CD4-positive, alpha-beta memory T cell (primary cell): ENCODE results near the gene SORCS2. TPM values are rescaled to one million over a fixed set of nuclear protein-coding genes. Genes with fewer than 3 reads are reported as not detected.

Experiments
- CTCF ChIA-PET: fragments of 350-600 bp; sonication (Branson Sonifier 250); formaldehyde crosslinking; loops from one replicate; lab custom pipeline; 2021; ENCODE audit warnings: inconsistent platforms; ENCODE audit not compliant: partially characterized antibody; lab: Charles Lee
- POLR2A ChIA-PET: fragments of 350-600 bp; sonication (Branson Sonifier 250); formaldehyde crosslinking; loops from one replicate; lab custom pipeline; 2021; ENCODE audit not compliant: partially characterized antibody; lab: Charles Lee
- DNase-seq, 5 donors: peaks; one replicate each; pipeline versions ENCODE4 v3.0.0 to v3.0.0-alpha.2; 2020 to 2022; ENCODE audit warnings: mixed read lengths in 1 of 5
- H3K27ac ChIP-seq: one replicate; pipeline ENCODE4 v1.7.0; 2013; ENCODE audit warnings: low read depth, low read length
- H3K27me3 ChIP-seq: 2 replicates; pipeline ENCODE4 v1.7.0; 2013; ENCODE audit warnings: mild to moderate bottlenecking, low read length, moderate library complexity; ENCODE audit not compliant: insufficient read depth
- H3K36me3 ChIP-seq: 2 replicates; pipeline ENCODE4 v1.7.0; 2013; ENCODE audit warnings: mild to moderate bottlenecking, low read length, moderate library complexity; ENCODE audit not compliant: insufficient read depth
- H3K4me1 ChIP-seq: 2 replicates; pipeline ENCODE4 v1.7.0; 2013; ENCODE audit warnings: mild to moderate bottlenecking, low read length, moderate library complexity; ENCODE audit not compliant: insufficient read depth
- H3K4me3 ChIP-seq, 2 donors: one replicate each; pipeline ENCODE4 v1.7.0; 2013; ENCODE audit warnings: low read length in 2 of 2, mild to moderate bottlenecking in 1 of 2
- H3K9me3 ChIP-seq, 2 donors: one replicate each; pipeline ENCODE4 v1.7.0; 2013; ENCODE audit warnings: low read length in 2 of 2, control low read depth in 1 of 2; ENCODE audit not compliant: control insufficient read depth in 1 of 2
- H3K27ac Mint-ChIP-seq, 7 donors: one replicate each; pipeline ENCODE4 v1.8.0; 2020 to 2021; ENCODE audit warnings: mixed read lengths in 7 of 7, mild to moderate bottlenecking in 6 of 7, inconsistent platforms in 3 of 7, moderate library complexity in 3 of 7
- H3K27me3 Mint-ChIP-seq, 2 donors: one replicate each; pipeline ENCODE4 v1.8.0; 2020 to 2021; ENCODE audit warnings: mixed read lengths in 2 of 2
- H3K36me3 Mint-ChIP-seq, 2 donors: one replicate each; pipeline ENCODE4 v1.8.0; 2020 to 2021; ENCODE audit warnings: mixed read lengths in 2 of 2, inconsistent platforms in 1 of 2, mild to moderate bottlenecking in 1 of 2
- H3K4me1 Mint-ChIP-seq, 4 donors: one replicate each; pipeline ENCODE4 v1.8.0; 2020 to 2021; ENCODE audit warnings: mixed read lengths in 4 of 4, mild to moderate bottlenecking in 1 of 4
- H3K4me3 Mint-ChIP-seq, 8 donors: one replicate each; pipeline ENCODE4 v1.8.0; 2020 to 2021; ENCODE audit warnings: mixed read lengths in 8 of 8, mild to moderate bottlenecking in 7 of 8, moderate library complexity in 6 of 8, inconsistent platforms in 3 of 8
- H3K9me3 Mint-ChIP-seq, 8 donors: one replicate each; pipeline ENCODE4 v1.8.0; 2020 to 2021; ENCODE audit warnings: mixed read lengths in 8 of 8, mild to moderate bottlenecking in 5 of 8, inconsistent platforms in 3 of 8, moderate library complexity in 1 of 8
- intact Hi-C: fragments of 100-400 bp; cut with micrococcal nuclease; formaldehyde crosslinking; loops from one replicate; pipeline ENCODE4 v1.15.1; 2023
- polyA plus RNA-seq, 2 donors: library from polyadenylated mRNA; unstranded; fragments of 300-500 nt; fragmentation: Illumina TruSeq; gene quantifications; one replicate each; pipeline ENCODE4 v1.2.3, GENCODE V29; 2021
- total RNA-seq, 2 experiments: library from RNA; stranded (reverse); gene quantifications; one replicate each; pipeline ENCODE4 v1.2.3, GENCODE V29; 2021

The SORCS2 gene
- total and polyA plus RNA-seq, 4 experiments from 2014 or later, result not detected

- Histone ChIP-seq H3K27ac (no peak overlapping the region), H3K36me3 (no peaks in the 10 kb centered on the region), H3K4me1 (no peaks in the 10 kb centered on the region), H3K4me3 (no peak overlapping the region), H3K9me3 (no peaks in the 10 kb centered on the region), H3K27me3 (no peaks in the 10 kb centered on the region)
- H3K27ac Mint-ChIP-seq, result no peak overlapping the region
- ChIA-PET POLR2A (no interaction called here), CTCF (no interaction called here)
- intact Hi-C loops, result no loop called here
- peaks cover 2% of the 10 kb centered on the region in 2 donors for H3K27me3 Mint-ChIP-seq
- H3K4me3 Mint-ChIP-seq, result no peak overlapping the region
- no peaks in the 10 kb centered on the region for H3K4me1 Mint-ChIP-seq
- H3K36me3 Mint-ChIP-seq, result no peaks in the 10 kb centered on the region
- no peak for DNase-seq
- no peaks in the 10 kb centered on the region for H3K9me3 Mint-ChIP-seq
Measured at GRCh38 chr4:7610022-7610670, 417.8 kb downstream of the SORCS2 start.

- Histone ChIP-seq H3K27ac (no peak overlapping the region), H3K36me3 (no peaks in the 10 kb centered on the region), H3K4me1 (no peaks in the 10 kb centered on the region), H3K9me3 (no peaks in the 10 kb centered on the region), H3K4me3 (no peak overlapping the region), H3K27me3 (no peaks in the 10 kb centered on the region)
- no peaks in the 10 kb centered on the region for H3K36me3 Mint-ChIP-seq
- peaks cover 2% of the 10 kb centered on the region in 2 donors for H3K27me3 Mint-ChIP-seq
- no peak for DNase-seq
- intact Hi-C loops, result no loop called here
- POLR2A ChIA-PET, result no interaction called here
- no peak overlapping the region for H3K27ac Mint-ChIP-seq
- no peaks in the 10 kb centered on the region for H3K4me1 Mint-ChIP-seq
- no peaks in the 10 kb centered on the region for H3K9me3 Mint-ChIP-seq
- CTCF ChIA-PET, result no interaction called here
- H3K4me3 Mint-ChIP-seq, result no peak overlapping the region
Measured at GRCh38 chr4:7610841-7611240, 418.5 kb downstream of the SORCS2 start.

GRCh38 chr4:7612311-7612897 lies 420.1 kb downstream of the SORCS2 start:
- CTCF ChIA-PET, result no interaction called here
- POLR2A ChIA-PET, result no interaction called here
- H3K4me1 ChIP-seq, result no peaks in the 10 kb centered on the region
- DNase-seq, result no peak
- peaks cover under 1 to 4% of the 10 kb centered on the region in 2 donors for H3K27me3 Mint-ChIP-seq
- H3K36me3 Mint-ChIP-seq, result no peaks in the 10 kb centered on the region
- no peaks in the 10 kb centered on the region for H3K36me3 ChIP-seq
- intact Hi-C loops, result no loop called here
- H3K9me3 Mint-ChIP-seq, result peaks cover 0 to 3% (median 0%) of the 10 kb centered on the region in 8 donors
- H3K27me3 ChIP-seq, result no peaks in the 10 kb centered on the region
- no peaks in the 10 kb centered on the region for H3K4me1 Mint-ChIP-seq
- no peaks in the 10 kb centered on the region for H3K9me3 ChIP-seq
- no peak overlapping the region for H3K27ac ChIP-seq
- no peak overlapping the region for H3K4me3 Mint-ChIP-seq
- no peak overlapping the region for H3K27ac Mint-ChIP-seq
- H3K4me3 ChIP-seq, result no peak overlapping the region

GRCh38 chr4:7614350-7614949 lies 422.1 kb downstream of the SORCS2 start:
- H3K27me3 ChIP-seq, result no peaks in the 10 kb centered on the region
- ChIA-PET POLR2A (no interaction called here), CTCF (no interaction called here)
- H3K27ac Mint-ChIP-seq, result no peak overlapping the region
- peaks cover 0 to 3% (median 0%) of the 10 kb centered on the region in 8 donors for H3K9me3 Mint-ChIP-seq
- intact Hi-C loops, result no loop called here
- H3K36me3 ChIP-seq, result no peaks in the 10 kb centered on the region
- H3K36me3 Mint-ChIP-seq, result no peaks in the 10 kb centered on the region
- peaks cover 2 to 4% of the 10 kb centered on the region in 2 donors for H3K27me3 Mint-ChIP-seq
- no peak overlapping the region for H3K4me3 ChIP-seq
- H3K4me1 Mint-ChIP-seq, result no peaks in the 10 kb centered on the region
- H3K4me1 ChIP-seq, result no peaks in the 10 kb centered on the region
- no peak overlapping the region for H3K27ac ChIP-seq
- H3K9me3 ChIP-seq, result no peaks in the 10 kb centered on the region
- DNase-seq, result no peak
- no peak overlapping the region for H3K4me3 Mint-ChIP-seq

- intact Hi-C loops, result no loop called here
- H3K4me1 ChIP-seq, result no peaks in the 10 kb centered on the region
- no peak for DNase-seq
- Mint-ChIP-seq H3K4me3 (no peak overlapping the region), H3K4me1 (no peaks in the 10 kb centered on the region), H3K36me3 (no peaks in the 10 kb centered on the region), H3K27ac (no peak overlapping the region), H3K9me3 (peaks cover 0 to 3% (median 0%) of the 10 kb centered on the region in 8 donors), H3K27me3 (peaks cover 4 to 8% of the 10 kb centered on the region in 2 donors)
- POLR2A ChIA-PET, result no interaction called here
- H3K27me3 ChIP-seq, result no peaks in the 10 kb centered on the region
- H3K4me3 ChIP-seq, result no peak overlapping the region
- no peaks in the 10 kb centered on the region for H3K36me3 ChIP-seq
- H3K27ac ChIP-seq, result no peak overlapping the region
- no peaks in the 10 kb centered on the region for H3K9me3 ChIP-seq
- CTCF ChIA-PET, result no interaction called here
Measured at GRCh38 chr4:7616193-7616592, 423.9 kb downstream of the SORCS2 start.

GRCh38 chr4:7618361-7618760 lies 426.0 kb downstream of the SORCS2 start:
- Mint-ChIP-seq H3K9me3 (peaks cover 0 to 3% (median 0%) of the 10 kb centered on the region in 8 donors), H3K27ac (no peak overlapping the region), H3K36me3 (no peaks in the 10 kb centered on the region), H3K4me1 (no peaks in the 10 kb centered on the region), H3K27me3 (peaks cover 12 to 13% of the 10 kb centered on the region in 2 donors), H3K4me3 (no peak overlapping the region)
- H3K27ac ChIP-seq, result no peak overlapping the region
- no peaks in the 10 kb centered on the region for H3K36me3 ChIP-seq
- H3K4me1 ChIP-seq, result no peaks in the 10 kb centered on the region
- H3K4me3 ChIP-seq, result no peak overlapping the region
- no peaks in the 10 kb centered on the region for H3K9me3 ChIP-seq
- H3K27me3 ChIP-seq, result no peaks in the 10 kb centered on the region
- POLR2A ChIA-PET, result no interaction called here
- intact Hi-C loops, result no loop called here
- CTCF ChIA-PET, result no interaction called here
- no peak for DNase-seq

- no peaks in the 10 kb centered on the region for H3K4me1 ChIP-seq
- no peak overlapping the region for H3K4me3 ChIP-seq
- POLR2A ChIA-PET, result no interaction called here
- no peaks in the 10 kb centered on the region for H3K36me3 ChIP-seq
- no peaks in the 10 kb centered on the region for H3K27me3 ChIP-seq
- H3K4me1 Mint-ChIP-seq, result no peaks in the 10 kb centered on the region
- H3K36me3 Mint-ChIP-seq, result peaks cover 0 to 3% of the 10 kb centered on the region in 2 donors
- no peaks in the 10 kb centered on the region for H3K9me3 ChIP-seq
- no peak overlapping the region for H3K27ac ChIP-seq
- peaks cover 0 to 3% (median 0%) of the 10 kb centered on the region in 8 donors for H3K9me3 Mint-ChIP-seq
- peaks cover 17 to 25% of the 10 kb centered on the region in 2 donors for H3K27me3 Mint-ChIP-seq
- CTCF ChIA-PET, result no interaction called here
- intact Hi-C loops, result no loop called here
- no peak overlapping the region for H3K4me3 Mint-ChIP-seq
- H3K27ac Mint-ChIP-seq, result no peak overlapping the region
- DNase-seq, result no peak
Measured at GRCh38 chr4:7620086-7620813, 427.9 kb downstream of the SORCS2 start.
